ENCODE measurements around the gene RO60. TPM values are rescaled to one million over a fixed set of nuclear protein-coding genes. Genes with fewer than 3 reads are reported as not detected.
"Not testable (repeated sequence)": the region's sequence is repeated elsewhere in the genome, so short reads cannot be mapped to it uniquely, and the experiment has no call there.

RO60 gene
- polyA plus RNA-seq, 2 of the 4 experiments (the other 2 are of a cell fraction), result 32.0 to 47.1 TPM

DNA sequence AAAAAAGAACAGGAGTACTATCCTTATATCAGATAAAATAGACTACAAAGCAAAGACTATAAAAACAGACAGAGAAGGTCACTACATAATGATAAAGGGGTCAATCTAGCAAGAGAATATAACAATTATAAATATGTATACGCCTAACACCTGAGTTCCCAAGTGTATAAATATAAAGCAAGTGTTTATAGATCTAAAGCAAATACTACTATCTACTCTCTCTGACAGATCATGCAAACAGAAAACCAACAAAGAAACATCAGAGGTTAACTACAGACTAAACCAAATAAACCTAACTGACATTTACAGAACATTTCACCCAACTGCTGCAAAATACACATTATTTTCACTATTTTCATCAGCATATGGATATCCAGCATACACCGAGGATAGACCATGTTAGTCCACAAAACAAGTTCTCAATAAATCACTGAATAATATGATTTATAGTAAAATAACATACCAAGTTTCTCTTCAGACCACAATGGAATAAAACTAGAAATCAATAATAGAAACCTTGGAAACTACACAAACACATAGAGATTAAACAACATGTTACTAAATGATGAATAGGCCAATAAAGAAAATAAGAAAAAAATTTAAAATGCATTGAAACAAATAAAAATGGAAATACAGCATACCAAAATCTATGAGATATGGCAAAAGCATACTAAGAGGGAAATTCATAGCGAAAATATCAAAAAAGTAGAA, 22.9 kb upstream of the RO60 start:
- Histone ChIP-seq H3K4me2 (no peak overlapping the region), H3K27ac (no peak overlapping the region), H3K4me3 (no peak overlapping the region), H3K9me3 (no peaks in the 10 kb centered on the region), H3K4me1 (peaks cover 11% of the 10 kb centered on the region; the same call in 1 of the 3 replicates)
- POLR2A ChIA-PET, result no interaction called here
- WGBS (ENCODE audit: missing lambda C conversion rate), result 88% methylated on average over 3 of the region's 3 CpGs
- FAIRE-seq (peak; percentile 46), DNase-seq (ENCODE audit: low read depth in 1 of 2, low spot score in 1 of 2) (no peak), ATAC-seq (no peak)
- TF ChIP-seq PHF8 (IDR thresholded peaks at IDR 0.05; ENCODE audit: borderline replicate concordance, low read depth) (no peak), NR3C1 (IDR thresholded peaks at IDR 0.05) (no peak), HES2 (IDR thresholded peaks at IDR 0.05) (no peak), CBX2 (IDR thresholded peaks at IDR 0.05; ENCODE audit: borderline replicate concordance, low read depth) (no peak), CEBPB (IDR thresholded peaks at IDR 0.05) (no peak)
- TF ChIP-seq, protein P1, sequence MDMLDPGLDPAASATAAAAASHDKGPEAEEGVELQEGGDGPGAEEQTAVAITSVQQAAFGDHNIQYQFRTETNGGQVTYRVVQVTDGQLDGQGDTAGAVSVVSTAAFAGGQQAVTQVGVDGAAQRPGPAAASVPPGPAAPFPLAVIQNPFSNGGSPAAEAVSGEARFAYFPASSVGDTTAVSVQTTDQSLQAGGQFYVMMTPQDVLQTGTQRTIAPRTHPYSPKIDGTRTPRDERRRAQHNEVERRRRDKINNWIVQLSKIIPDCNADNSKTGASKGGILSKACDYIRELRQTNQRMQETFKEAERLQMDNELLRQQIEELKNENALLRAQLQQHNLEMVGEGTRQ (IDR thresholded peaks at IDR 0.05), result no peak
- TF ChIP-seq, protein P2, sequence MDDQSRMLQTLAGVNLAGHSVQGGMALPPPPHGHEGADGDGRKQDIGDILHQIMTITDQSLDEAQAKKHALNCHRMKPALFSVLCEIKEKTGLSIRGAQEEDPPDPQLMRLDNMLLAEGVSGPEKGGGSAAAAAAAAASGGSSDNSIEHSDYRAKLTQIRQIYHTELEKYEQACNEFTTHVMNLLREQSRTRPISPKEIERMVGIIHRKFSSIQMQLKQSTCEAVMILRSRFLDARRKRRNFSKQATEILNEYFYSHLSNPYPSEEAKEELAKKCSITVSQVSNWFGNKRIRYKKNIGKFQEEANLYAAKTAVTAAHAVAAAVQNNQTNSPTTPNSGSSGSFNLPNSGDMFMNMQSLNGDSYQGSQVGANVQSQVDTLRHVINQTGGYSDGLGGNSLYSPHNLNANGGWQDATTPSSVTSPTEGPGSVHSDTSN (IDR thresholded peaks at IDR 0.05), result no peak
- CTCF ChIA-PET, result no interaction called here

GRCh38 chr1:193040011-193040410, 19.4 kb upstream of the RO60 start:
- no peak overlapping the region for H3K4me3 ChIP-seq
- H3K9me3 ChIP-seq, result no peaks in the 10 kb centered on the region
- H3K27ac ChIP-seq, result no peak overlapping the region
- peaks cover 11% of the 10 kb centered on the region; the same call in 1 of the 3 replicates for H3K4me1 ChIP-seq
- WGBS (ENCODE audit: missing lambda C conversion rate), result 86% methylated on average over 3 of the region's 3 CpGs
- ATAC-seq, result no peak
- H3K4me2 ChIP-seq, result no peak overlapping the region
- POLR2A ChIA-PET, result interaction anchor here (1.1 kb wide), 1 partner anchor 19 kb away, joined by 3 read pairs; the partner anchor contains the start of genes RO60 and UCHL5
- CTCF ChIA-PET, result no interaction called here
- no peak for FAIRE-seq
- TF ChIP-seq FOXS1 (CRISPR knock-in tag; IDR thresholded peaks at IDR 0.05), result no peak
- no peak for TF ChIP-seq FOSL2 (IDR thresholded peaks at IDR 0.05)
- TF ChIP-seq FOSL2 (CRISPR knock-in tag; IDR thresholded peaks at IDR 0.05), result no peak
- TF ChIP-seq KDM1A (IDR thresholded peaks at IDR 0.05; ENCODE audit: low read depth), result no peak
- no peak for DNase-seq (ENCODE audit: low read depth in 1 of 2, low spot score in 1 of 2)

GRCh38 chr1:193042766-193043691, 16.4 kb upstream of the RO60 start:
- no peak overlapping the region for H3K4me3 ChIP-seq
- ChIA-PET POLR2A (no interaction called here), CTCF (interaction anchor here (1.4 kb wide), 1 partner anchor 24 kb away, joined by 4 read pairs; no protein-coding TSS in a partner anchor)
- no peak overlapping the region for H3K27ac ChIP-seq
- 96% methylated on average over 1 of the region's 1 CpG for WGBS (ENCODE audit: missing lambda C conversion rate)
- no peak for FAIRE-seq
- H3K4me1 ChIP-seq, result no peaks in the 10 kb centered on the region
- DNase-seq (ENCODE audit: low read depth in 1 of 2, low spot score in 1 of 2), result no peak
- H3K4me2 ChIP-seq, result no peak overlapping the region
- no peak for TF ChIP-seq MYC (IDR thresholded peaks at IDR 0.05; ENCODE audit: borderline replicate concordance, low read length)
- no peak for TF ChIP-seq MAFK (IDR thresholded peaks at IDR 0.05; ENCODE audit: partially characterized antibody)
- no peak for TF ChIP-seq HOXA7 (CRISPR knock-in tag; IDR thresholded peaks at IDR 0.05)
- no peak for TF ChIP-seq NPAS2 (CRISPR knock-in tag; IDR thresholded peaks at IDR 0.05; ENCODE audit: borderline replicate concordance)
- TF ChIP-seq, protein P2 (IDR thresholded peaks at IDR 0.05), result no peak
- TF ChIP-seq RFX5 (IDR thresholded peaks at IDR 0.05), result no peak
- TF ChIP-seq RAD21 (conservative IDR thresholded peaks at IDR 0.05 in 1 of 2, IDR thresholded peaks at IDR 0.05 in 1 of 2), result no peak
- no peak for TF ChIP-seq RARB (CRISPR knock-in tag; IDR thresholded peaks at IDR 0.05)
- no peak for TF ChIP-seq ZFP36 (IDR thresholded peaks at IDR 0.05; ENCODE audit: borderline replicate concordance, partially characterized antibody)
- TF ChIP-seq CEBPB (IDR thresholded peaks at IDR 0.05), result no peak
- no peak for TF ChIP-seq HDAC2 (IDR thresholded peaks at IDR 0.05)
- no peak for TF ChIP-seq EP300 (IDR thresholded peaks at IDR 0.05)
- TF ChIP-seq SREBF2 (IDR thresholded peaks at IDR 0.05), result no peak
- TF ChIP-seq CHD2 (IDR thresholded peaks at IDR 0.05; ENCODE audit: low read length, partially characterized antibody), result no peak
- H3K9me3 ChIP-seq, result no peaks in the 10 kb centered on the region
- ATAC-seq, result no peak

GRCh38 chr1:193048913-193049312, 10.5 kb upstream of the RO60 start:
- H3K4me2 ChIP-seq; ATAC-seq; H3K27ac ChIP-seq; DNase-seq (ENCODE audit: low read depth in 1 of 2, low spot score in 1 of 2); FAIRE-seq; H3K4me1 ChIP-seq; POLR2A ChIA-PET; H3K9me3 ChIP-seq; H3K4me3 ChIP-seq: not testable (repeated sequence)
- 87% methylated on average over 5 of the region's 5 CpGs for WGBS (ENCODE audit: missing lambda C conversion rate)
- CTCF ChIA-PET, result interaction anchor here (1.7 kb wide), 1 partner anchor 10 kb away, joined by 4 read pairs; the partner anchor contains the start of genes RO60 and UCHL5
